ENCODE data around the gene MLPH. TPM values are rescaled to one million over a fixed set of nuclear protein-coding genes. Genes with fewer than 3 reads are reported as not detected.

MLPH gene
- total RNA-seq, 1 donor from 2014 or later: 80.9 TPM

DNA sequence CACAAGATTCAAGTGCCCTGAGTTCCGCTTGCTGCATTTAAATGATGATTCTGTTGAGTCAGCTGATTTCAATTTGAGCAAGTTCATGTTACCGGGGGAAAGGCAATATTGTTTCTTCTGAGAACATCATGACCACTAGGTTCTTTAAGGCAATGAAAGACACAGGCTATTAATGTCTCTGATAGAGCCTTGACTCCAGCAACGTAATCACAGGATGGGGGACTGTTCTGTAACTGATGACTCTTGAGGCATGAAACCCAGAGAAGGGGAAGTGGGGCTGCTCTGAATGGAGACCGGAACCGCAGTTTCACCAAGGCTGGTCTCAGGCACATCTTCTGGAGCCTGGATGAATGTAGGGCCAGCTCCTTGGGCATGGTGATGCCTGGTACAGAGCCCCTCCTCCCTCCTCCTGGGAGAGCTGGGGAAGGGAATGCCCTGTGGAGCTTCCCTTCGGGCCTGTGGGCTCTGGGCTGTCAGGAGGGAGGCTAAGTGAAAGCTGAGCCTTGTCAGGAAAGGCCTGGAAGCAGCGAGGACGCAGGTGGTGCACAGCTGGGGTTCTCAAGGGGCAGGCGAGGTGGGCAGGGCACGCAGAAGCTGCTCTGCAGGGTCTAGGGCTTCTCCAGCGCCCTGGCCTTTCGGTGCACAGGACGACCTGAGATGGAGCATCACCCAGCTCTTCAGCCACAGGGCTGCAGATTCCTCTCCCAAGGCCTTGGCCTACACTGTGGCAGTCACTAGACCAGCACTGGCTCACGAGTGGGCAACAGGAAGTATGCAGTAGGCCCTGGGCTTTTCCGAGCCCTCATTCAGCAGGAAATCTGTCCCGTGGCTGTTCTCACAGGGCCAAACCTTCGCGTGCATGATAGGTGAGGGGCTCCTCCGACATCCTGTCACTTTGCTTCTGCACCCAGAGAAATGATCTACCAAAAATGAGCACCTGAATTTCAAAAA is 42.7 kb downstream of the MLPH start:
- no peak for DNase-seq
- intact Hi-C loops (cut with DNase I): no loop called here
- no peak for ATAC-seq (ENCODE audit: poor library complexity)

DNA sequence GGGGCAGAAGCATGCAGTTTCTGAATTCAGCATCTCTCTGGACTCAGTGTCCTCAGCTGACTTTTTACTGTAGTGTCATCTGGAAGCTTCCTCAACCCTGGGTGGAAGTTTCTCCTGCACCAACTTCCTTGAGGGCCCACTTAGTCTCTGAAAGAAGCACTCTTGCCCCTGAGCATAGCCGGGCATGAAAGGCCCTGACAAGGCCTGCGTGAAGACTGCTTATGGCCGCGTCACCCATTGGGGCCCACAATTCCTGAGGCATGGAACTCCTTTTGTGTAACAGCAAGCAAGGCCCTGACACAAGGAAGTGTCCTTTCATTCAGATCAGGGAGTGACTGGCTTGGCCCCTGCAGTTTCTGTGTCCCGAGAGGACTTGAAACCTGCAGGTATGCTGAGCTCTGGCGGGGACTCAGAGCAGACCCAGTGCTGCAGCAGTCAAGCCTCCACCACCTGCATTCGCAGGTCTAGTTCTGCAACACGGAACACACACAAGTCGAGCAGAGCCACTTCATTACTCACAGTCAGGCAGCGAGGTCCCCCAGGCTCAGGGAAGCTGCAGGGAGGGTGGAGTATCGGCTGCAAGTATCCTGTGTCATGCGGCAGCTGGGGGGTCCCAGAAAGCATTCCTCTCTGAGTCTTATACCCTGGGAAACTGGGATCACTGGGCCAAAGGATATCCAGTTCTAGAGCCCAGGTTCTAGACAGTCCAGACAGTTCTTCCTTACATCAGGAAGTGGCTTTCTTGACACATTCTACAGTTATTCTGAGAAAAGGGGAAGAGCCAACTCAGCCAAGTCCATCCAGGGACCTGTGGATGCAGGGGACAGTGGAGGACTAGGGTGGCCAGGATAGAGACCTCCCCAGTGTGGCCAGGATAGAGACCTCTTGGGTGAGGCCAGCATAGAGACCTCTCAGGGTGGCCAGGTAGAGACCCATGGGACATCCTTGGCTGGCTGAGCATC is 43.7 kb downstream of the MLPH start:
- intact Hi-C loops (cut with DNase I): no loop called here
- ATAC-seq (ENCODE audit: poor library complexity): no peak
- DNase-seq: no peak

DNA sequence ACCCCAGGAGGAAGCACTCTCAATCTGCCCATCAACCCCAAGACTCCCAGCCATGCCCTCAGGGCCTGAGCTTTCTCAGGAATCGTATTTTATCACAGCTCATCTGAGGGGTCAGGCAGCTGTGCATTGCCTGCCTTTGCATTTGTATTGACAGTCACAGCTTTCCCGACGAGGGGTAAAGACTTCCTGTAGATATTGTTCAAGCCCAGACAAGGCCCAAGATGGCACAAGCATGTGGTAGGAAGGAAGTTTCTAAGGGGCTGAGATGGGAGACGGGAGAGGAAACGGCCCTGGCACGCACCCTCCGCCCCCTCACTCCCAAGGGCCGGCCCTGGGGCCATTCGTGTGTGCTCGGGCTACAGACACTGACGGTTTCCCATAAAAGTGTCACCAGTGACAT is 45.1 kb downstream of the MLPH start:
- DNase-seq (no peak), ATAC-seq (ENCODE audit: poor library complexity) (no peak)
- intact Hi-C loops (cut with DNase I): no loop called here

DNA sequence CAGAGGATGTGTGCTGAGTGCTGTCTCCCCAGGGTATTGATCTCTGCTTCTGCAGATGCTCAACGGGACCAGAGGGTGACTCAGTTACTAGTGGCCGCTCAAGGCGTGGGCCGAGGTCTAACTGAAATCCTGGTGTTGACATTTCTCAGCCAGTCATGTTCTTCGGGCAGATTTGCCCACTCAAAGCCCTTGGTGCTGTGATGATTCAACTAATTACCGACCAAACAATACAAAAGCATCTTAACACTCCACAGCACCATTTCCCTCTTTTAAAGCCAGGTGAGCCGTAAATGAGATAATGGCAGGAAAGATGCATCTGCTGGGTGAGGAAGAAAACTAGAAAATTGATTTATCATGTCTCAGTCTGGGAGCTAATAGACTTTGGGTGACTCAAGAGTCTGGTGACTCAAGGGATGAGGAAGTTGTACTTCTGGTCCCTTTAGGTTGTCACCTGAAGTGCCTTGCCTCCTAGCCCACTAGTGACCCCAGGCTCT is 46.7 kb downstream of the MLPH start:
- DNase-seq (no peak), ATAC-seq (ENCODE audit: poor library complexity) (no peak)
- intact Hi-C loops (cut with DNase I): no loop called here

DNA sequence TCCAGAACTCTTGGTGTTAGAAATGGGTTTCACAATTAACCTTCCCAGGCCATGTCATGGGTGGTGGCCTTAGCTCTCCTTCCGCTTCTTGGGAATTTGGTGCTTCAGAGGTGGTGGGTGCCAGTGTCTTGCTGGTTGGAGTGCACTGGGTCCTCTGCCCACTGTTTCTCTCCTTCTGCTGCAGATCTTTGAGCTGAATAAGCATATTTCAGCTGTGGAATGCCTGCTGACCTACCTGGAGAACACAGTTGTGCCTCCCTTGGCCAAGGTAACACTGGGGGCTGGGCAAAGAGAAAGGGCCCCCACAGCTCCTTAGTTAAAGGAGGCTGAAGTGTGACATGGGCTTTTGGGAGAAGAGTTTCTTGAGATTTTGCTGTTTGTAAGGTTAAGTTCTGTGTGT is 47.3 kb downstream of the MLPH start:
- intact Hi-C loops (cut with DNase I): no loop called here
- no peak for DNase-seq
- ATAC-seq (ENCODE audit: poor library complexity): no peak

DNA sequence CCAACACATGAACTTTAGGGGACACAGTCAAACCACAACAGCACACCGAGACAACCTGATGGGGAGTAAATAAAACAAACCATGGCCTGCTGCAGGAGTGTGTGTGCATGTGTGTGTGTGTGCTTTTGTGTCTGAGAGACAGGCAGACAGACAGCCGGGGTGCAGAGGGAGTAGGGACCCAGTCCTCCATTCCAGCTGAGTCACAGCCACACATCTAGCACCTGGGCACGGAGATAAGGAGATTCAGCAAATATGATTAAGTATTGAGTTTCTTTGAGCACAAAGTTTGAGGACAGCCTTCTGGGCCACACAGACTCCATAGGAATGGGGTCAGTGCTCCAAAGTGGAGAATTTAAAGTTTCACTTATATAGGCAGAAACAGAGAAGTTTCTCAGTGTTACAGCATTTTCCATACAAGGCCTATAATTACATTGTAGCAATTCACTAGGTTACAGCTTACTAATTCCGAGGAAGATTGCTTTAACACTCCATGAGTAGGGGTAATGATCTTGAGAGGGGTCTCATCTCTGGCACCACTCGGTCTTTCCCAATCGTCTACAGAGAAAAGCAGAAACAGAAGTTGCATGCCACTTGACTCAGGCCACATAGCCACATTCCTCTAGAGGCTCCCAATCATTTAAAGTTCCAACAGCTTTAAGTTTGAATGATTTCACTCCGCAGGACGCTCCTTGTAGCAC is 48.5 kb downstream of the MLPH start:
- ATAC-seq (ENCODE audit: poor library complexity): no peak
- no peak for DNase-seq
- intact Hi-C loops (cut with DNase I): no loop called here

DNA sequence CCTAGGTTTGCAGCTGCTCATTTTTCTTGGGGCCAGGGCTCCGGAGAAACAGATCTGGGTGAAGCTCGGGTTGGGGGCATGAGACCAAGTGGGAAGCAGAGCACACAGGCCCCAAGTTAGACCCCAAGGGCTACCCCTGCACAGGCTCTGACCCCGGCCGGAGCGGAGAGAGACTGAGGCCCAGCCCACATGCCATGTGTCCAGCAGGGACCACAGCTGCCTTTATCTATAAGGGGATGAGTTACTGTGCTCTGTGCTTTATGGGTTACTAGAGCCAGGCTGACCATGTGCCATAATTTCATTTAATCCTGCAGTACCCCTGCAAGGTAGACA is 49.0 kb downstream of the MLPH start:
- intact Hi-C loops (cut with DNase I): no loop called here
- ATAC-seq (ENCODE audit: poor library complexity): no peak
- no peak for DNase-seq

DNA sequence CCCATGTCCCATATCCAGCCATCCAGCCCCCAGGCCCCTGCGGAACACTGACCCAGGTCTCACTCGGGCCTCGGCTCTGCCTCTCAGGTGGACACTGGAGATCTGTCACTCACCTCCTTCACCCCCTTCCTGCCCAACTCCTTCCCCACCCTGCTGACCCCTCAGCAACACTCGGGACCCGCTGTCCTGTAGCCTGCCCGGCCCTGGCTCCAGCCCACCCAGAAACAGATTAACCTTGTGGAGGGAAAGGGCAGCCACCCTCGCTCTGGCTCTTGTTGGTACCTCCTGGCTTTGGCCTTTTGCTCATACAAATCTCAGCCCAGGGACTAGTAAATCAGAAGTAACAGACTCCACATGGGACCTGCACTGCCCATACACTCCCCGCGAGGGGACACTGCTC is 49.6 kb downstream of the MLPH start:
- intact Hi-C loops (cut with DNase I): no loop called here
- ATAC-seq (ENCODE audit: poor library complexity): no peak
- no peak for DNase-seq

DNA sequence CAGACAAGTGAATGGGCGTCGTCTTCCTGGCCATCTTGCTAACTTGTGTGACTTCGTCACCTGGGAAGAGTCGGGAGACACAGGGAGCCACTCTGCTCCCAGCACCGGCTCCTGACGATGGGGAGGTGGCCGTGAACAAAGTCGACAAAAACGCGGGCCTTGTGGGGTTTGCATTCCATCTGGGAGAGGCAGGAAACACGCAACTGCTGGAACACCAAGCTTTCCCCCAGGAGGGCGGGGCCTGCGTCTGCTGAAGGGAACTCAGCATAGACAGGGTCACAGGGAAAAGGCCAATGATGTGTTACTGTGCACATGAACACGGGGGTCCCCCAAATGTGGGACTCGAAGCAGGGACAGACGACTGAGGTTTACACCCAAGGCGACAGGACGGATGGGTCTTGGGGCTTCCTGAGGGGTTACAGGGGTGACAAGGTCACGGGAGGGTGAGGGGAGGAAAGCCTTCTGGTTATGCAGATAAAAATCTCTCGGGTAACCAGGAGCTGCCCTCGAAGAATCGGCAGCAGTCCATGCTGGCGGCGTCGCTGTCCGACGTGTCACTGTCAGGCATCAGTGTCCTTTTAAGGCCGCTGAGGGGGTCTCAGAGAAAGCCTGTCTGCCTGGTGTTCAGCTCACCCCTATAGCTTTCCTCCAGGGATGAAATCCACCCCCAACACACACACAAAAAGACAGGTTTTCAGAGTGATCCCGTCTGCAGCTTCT is 51.1 kb downstream of the MLPH start:
- DNase-seq: no peak
- intact Hi-C loops (cut with DNase I): no loop called here
- no peak for ATAC-seq (ENCODE audit: poor library complexity)

DNA sequence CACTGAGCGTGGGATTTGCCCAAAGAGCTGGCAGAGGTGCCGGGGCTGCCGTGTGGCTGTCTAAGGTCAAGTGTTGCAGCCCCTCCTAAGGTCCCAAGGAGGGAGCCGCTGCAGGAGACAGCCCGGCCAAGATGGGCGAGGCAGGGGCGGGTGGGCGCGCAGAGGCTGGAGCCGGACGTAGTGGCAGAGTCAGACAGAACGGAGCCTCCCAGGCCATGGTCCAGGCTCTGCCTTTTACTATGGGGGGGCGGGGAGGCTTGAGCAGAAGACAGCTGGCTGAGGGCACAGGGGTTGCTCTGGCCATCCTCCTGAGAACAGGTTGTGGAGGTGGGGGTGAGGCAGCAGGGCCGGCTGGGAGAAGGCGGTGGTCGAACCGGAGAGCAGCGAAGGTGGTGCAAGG is 51.9 kb downstream of the MLPH start:
- no peak for DNase-seq
- ATAC-seq (ENCODE audit: poor library complexity): no peak
- intact Hi-C loops (cut with DNase I): no loop called here

DNA sequence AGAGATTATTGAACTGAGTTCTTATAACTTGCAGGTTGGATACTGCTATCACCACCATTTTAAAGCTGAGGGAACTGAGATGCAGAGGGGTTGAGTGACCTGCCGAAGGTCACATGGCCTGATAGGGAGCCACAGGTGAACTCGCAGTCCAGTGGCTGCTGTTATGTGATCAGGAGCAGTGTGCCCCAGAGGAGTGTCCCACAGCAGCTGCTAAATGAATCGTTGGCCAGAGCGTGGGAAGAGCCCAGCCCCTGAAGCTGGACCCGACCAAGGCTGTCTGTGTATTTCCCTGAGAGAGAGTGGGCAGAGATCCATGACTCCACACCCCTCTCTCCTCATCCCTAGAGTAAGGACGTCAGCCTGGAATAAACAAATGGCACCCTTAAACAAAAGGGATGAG is 52.6 kb downstream of the MLPH start:
- ATAC-seq (ENCODE audit: poor library complexity) (peak; percentile 19), DNase-seq (no peak)
- intact Hi-C loops (cut with DNase I): no loop called here

DNA sequence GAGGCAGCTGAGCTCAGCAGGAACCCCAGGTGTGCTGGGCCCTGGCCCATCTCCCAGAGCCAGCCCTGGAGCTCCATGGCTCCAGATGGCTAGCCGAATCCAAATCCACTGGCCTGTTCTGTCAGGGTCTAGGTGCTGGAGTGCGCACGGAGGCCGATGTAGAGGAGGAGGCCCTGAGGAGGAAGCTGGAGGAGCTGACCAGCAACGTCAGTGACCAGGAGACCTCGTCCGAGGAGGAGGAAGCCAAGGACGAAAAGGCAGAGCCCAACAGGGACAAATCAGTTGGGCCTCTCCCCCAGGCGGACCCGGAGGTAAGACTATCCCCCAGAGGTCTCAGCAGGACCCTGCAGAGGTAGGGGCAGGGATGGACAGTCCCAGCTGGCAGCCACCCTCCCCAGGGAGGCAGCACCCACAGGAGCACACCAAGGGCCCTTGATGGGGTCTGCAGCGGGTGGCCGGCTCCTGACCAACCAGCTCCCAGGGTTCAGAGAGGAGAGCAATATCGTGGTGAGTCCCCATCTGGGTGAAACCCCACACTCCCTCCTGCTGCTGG is 53.2 kb downstream of the MLPH start:
- ATAC-seq (ENCODE audit: poor library complexity): peak; percentile 26
- intact Hi-C loops (cut with DNase I): no loop called here
- DNase-seq: no peak

DNA sequence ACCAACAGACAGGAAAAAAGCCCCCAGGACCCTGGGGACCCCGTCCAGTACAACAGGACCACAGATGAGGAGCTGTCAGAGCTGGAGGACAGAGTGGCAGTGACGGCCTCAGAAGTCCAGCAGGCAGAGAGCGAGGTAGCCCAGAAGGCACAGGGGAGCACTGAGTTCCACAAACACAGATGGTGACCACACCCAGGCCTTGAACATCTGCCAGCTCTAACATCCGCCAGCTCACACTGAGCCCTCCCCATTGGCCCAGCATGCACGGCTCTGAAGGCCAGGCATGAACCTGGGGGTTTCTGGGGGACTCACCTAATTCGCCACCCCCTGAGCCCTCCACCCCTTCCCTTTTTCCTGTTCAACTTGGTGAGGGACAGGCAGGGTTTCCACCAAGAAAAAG is 53.8 kb downstream of the MLPH start:
- peak; percentile 91 for ATAC-seq (ENCODE audit: poor library complexity)
- peak; percentile 86 for DNase-seq

DNA sequence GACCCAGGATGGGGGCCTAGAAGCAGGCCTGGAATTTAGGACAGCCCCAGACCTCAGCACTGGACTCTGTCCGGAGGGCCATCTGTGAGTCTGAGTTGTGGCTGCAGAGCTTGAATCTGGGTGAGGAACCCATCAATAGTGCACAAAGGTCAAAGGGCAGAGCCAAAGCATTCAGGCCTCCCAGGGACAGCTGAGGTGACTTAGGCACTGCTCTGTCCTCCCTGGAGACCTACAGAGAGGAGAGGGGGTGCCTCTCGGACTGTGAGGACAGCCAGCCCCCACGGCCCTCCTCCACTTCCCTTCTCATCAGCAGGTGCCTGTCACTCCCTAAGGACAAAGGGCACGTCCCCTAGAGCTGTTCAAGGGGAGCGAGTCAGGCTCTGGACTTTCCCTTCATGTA is 54.2 kb downstream of the MLPH start:
- intact Hi-C loops (cut with DNase I): no loop called here
- ATAC-seq (ENCODE audit: poor library complexity) (no peak), DNase-seq (no peak)

More for the DNA sequence above, 53.8 kb downstream of the MLPH start:
- intact Hi-C loops (cut with DNase I): no loop called here

DNA sequence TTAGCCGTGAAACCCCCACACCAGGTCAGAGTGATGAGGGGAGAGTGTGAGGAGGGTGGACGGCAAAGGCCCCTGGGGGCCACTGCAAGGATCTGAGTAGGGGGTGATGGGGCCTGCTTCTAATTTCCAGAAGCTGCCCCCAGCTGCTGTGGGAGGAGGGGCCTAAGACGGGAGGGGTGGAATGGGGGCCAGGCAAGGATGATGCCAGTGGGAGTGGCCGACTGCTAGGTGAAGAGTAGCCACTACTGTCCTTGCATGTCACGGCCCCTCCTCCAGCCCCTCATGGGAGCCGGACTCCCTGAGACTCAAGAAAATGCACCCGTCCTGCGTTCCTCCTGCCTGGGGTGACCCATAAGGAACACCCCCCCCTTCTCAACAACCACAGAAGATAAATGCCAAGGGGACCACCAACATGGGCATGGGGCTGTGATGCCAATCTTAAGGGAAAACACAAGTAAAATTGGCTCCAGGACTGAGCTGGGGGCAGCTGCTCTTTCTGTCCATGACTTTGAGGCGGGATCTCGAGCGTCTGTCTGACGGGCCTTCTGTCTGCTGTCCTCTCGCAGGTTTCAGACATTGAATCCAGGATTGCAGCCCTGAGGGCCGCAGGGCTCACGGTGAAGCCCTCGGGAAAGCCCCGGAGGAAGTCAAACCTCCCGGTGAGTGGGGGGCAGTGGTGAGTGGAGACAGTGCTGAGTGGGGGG is 55.1 kb downstream of the MLPH start:
- intact Hi-C loops (cut with DNase I): no loop called here
- DNase-seq (no peak), ATAC-seq (ENCODE audit: poor library complexity) (no peak)

DNA sequence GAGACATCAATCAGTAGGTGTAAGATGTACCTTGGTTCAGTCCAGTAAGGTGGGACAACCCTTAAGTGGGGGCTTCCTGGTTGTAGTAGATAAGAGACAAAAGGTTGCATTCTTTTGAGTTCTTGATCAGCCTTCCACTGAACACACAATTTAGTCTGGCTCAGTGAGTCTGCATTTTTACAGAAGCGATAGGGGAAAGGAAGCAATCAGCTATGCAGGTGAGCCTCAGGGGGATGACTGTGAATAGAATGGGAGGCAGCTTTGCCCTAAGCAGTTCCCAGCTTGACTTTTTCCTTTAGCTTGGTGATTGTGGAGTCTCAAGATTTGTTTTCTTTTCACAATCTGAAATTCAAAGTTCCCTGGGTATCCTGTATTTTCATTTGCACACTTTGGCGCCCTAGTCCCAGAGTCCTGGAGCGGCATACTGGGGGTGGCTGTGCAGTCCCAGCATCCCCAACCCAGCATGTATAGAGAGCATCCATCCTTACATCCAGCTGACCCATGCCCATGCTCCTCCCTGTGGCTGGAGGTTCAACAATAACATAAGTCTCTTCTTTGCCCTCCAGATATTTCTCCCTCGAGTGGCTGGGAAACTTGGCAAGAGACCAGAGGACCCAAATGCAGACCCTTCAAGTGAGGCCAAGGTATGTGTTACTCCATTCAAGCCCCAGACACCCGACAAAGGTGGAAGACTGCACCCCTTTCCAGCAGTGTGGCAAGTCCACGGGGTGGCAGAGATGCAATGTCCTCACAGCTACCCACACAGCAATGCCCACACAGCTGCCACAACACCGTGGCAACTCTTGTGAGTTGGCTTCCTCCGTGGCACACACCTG is 59.2 kb downstream of the MLPH start:
- DNase-seq (no peak), ATAC-seq (ENCODE audit: poor library complexity) (no peak)
- intact Hi-C loops (cut with DNase I): no loop called here
